HG03432 (cell line): ENCODE results near the gene NABP1.
A peak's percentile ranks its signal among the peaks of the same experiment; 100 is the strongest.
"Not testable (repeated sequence)": the region's sequence is repeated elsewhere in the genome, so short reads cannot be mapped to it uniquely, and the experiment has no call there.

ENCODE experiments used
- ATAC-seq: cut with Tn5 transposase; IDR thresholded peaks from one replicate; pipeline ENCODE4 v1.9.1; 2021; ENCODE audit warnings: mild to moderate bottlenecking, moderate library complexity; ENCODE audit not compliant: unreplicated experiment

NABP1 gene, protein sequence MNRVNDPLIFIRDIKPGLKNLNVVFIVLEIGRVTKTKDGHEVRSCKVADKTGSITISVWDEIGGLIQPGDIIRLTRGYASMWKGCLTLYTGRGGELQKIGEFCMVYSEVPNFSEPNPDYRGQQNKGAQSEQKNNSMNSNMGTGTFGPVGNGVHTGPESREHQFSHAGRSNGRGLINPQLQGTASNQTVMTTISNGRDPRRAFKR

GRCh38 chr2:191677646-191678436 is at the start of gene NABP1:
Gene NABP1 (plus strand): TSS chr2:191678136. CDS start chr2:191678615, 479 bp downstream.
- peak; percentile 78 for ATAC-seq

DNA sequence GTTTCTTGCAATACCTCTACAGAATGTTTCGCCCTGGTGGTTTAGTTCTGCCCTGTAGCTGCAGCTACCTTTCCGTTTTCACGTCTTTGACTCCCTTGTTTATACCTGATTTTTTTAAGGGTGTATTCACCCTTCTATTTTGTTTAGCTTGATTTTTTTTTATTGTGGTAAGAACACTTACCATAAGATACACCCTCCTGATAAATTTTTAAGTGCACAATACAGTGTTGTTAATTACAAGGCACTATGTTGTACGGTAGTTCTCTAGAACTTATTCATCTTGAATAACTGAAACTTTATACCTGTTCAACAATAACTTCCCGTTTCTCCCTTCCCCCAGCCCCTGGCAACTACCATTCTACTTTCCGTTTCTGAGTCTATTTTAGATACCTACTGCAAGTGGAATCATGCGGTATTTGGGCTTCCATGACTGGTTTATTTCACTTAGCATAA is 48.9 kb upstream of the NABP1 start:
- ATAC-seq: peak; percentile 59

DNA sequence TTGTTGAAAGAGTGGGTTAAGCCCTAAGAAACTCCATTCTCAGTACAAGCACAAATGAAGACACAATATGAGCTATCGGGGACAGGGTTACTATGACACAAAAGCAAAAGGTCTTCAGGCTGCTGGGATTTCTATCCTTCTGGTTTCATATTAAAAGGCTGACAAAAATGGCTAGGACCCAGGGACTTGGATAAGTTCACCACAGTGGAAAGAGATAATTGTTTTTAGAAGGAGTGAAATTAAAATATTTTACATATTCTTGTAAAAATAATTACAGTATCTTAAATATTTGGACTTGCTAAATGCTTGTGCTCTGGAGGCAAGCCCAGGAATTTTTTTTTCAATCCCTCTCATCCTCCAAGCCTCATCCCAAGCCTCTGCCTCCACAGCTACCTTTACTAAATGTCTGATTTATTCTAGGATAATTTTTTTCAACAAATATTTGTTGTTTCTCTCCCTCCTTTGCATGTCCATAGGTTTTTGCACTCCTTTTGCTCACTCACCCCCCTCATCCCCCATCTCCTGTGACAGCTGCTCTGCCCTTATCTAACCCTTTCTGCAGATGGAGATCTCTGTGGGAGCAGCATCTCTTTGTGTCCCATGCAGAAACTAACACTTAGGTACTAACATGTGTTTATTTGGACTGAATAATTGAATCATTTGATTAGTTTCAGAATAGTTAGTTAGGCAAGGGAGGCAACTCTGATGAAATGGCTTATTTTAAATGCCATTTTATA is 47.8 kb upstream of the NABP1 start:
- no peak for ATAC-seq

- no peak for ATAC-seq
These were observed 46.2 kb upstream of the NABP1 start for GRCh38 chr2:191631754-191632153.

GRCh38 chr2:191632426-191632825 is 45.5 kb upstream of the NABP1 start:
- no peak for ATAC-seq

- ATAC-seq: no peak
These were observed 43.1 kb upstream of the NABP1 start for GRCh38 chr2:191634791-191635190.

GRCh38 chr2:191635333-191636234 is 42.4 kb upstream of the NABP1 start:
- peak; percentile 87 for ATAC-seq

- no peak for ATAC-seq
These were observed 41.7 kb upstream of the NABP1 start for GRCh38 chr2:191636235-191636543.

DNA sequence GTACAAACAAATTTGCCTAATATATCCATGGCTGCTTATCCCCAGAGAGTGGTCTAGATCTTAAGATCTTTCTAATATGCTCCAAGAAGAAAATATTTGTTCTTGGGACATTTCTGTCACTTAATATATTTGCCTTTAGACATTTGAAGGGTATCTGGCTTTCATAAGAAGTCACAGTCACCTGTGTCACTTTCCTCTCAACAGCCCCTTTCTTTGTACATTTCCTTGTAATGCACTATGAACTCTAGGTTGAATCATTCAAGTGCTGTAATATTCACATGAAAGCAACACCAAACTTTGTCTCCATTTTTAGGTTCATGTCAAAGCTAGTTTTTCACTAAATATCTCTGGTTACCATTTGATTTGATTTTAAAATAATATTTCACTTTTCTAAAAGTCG is 41.4 kb upstream of the NABP1 start:
- no peak for ATAC-seq

DNA sequence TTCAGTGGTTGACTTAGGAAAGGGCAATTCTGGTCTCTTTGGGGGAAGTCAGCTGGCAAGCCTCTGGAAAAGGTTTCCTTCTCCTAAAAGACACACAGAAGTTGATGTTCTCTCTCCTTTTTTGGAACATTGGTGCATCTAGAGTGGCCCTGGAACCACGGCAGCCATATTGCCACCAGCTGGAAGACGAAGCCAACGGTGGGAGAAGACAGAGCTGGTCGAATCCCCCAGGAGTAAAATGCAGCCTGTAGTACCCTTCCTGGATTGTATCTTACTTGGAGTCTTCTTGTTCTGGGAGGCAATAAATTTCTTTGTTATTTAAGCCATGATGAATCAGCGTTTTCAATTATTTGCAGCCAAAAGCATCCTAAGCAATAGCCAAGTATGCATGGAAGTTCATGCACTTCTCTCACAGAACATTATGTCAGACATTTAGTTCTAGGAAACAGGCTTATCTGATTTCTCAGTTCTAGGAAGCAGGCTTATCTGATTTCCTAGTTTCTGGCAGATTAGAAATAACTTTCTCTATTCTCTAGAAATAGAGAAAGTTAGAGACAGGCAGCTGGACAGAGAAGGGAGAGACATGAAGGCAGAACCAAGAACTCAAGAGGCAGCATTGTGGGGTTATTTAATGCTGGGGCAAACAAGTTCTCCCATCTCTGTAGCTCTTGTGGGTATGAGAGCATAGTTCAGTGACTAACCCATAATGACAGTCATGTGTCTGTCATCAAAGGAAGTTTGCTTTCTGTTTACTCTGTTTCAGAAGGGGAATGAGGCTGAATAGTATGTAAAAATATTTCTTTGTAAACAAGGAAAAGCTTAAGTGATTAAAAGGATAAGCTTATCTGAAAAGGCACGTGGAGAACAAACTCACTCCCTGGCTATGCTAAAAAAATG is 40.5 kb upstream of the NABP1 start:
- peak; percentile 75 for ATAC-seq

DNA sequence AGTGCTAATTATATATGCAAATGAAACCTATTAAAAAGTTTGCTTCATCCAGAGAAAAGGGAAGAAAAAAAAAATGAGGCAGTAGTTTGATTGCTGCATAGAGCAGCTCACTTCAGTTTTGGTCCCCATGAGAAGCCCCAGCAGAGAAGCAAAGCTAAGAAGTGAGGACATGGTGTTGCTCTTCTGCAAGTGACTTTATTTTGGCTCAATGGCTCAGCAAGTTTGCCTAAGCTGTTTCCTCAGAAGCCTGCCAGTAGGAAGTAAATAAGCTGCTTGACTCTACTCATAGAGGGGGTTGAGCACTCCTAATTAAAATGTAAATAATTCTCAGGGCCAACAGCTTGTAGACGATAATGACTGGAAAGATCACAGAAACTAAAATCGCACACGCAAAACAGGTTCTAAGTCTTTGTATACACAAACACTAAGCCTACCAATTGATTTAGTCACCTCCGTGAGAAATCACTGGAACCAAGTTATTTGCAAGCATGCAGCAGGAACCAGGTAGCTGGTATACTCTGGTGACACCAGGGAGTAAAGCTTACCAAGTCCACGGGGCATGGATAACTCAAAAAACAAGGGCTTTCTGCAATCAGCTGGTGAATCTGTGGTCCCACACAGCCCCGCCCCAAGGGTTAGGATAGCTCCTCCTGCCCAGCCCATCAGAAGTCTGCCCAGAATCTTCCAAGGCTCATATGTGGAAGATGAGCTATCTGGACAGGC is 39.7 kb upstream of the NABP1 start:
- peak; percentile 8 for ATAC-seq

DNA sequence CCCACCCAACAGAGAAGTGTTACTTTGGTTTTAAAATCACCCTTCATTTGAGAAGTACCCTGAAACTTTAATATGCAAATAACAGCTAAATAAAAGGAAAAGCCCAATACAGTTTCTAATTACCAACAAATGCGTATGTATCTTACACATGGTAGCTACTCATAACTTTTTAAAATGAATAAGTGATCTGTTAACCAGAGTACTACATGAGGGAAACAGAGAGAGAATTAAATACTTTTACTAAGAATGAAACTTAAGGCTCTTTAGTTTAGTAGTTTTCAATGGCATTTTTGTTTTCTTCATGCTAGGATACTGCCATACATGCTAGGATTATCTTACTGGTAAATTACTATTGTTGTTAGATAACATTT is 39.1 kb upstream of the NABP1 start:
- peak; percentile 14 for ATAC-seq

DNA sequence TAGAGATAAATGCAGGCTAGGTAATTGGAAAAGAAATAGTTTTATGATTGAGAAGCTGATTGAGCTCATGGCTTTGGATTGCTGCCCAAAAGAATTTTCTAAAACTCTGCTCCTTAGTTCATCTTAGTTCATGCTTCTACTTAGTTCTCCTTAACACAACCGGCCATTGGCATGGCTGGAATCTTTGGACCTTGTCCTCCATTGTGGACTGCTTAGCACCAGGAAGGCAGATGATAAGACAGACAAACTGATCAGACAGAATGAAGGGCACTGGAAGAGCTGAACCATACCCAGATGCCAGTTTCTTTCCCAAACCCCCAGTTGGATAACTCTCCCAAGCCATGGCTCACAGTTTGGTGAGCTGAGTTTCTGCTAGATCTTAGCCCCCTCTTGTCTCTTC is 36.3 kb upstream of the NABP1 start:
- no peak for ATAC-seq

GRCh38 chr2:191642541-191642940 is 35.4 kb upstream of the NABP1 start:
- no peak for ATAC-seq

GRCh38 chr2:191643429-191643828 is 34.5 kb upstream of the NABP1 start:
- ATAC-seq: no peak

GRCh38 chr2:191644613-191645012 is 33.3 kb upstream of the NABP1 start:
- ATAC-seq: not testable (repeated sequence)

GRCh38 chr2:191645032-191645431 is 32.9 kb upstream of the NABP1 start:
- ATAC-seq: no peak

GRCh38 chr2:191645434-191646162 is 32.3 kb upstream of the NABP1 start:
- ATAC-seq: no peak
